ENCODE results near the gene PAPOLG. TPM values are rescaled to one million over a fixed set of nuclear protein-coding genes. Genes with fewer than 3 reads are reported as not detected.

Gene PAPOLG
- total and polyA plus RNA-seq, 2 of the 13 experiments (the other 11 are each of a cell fraction or from before 2014, with no cell fraction given): 10.1 to 10.4 TPM

DNA sequence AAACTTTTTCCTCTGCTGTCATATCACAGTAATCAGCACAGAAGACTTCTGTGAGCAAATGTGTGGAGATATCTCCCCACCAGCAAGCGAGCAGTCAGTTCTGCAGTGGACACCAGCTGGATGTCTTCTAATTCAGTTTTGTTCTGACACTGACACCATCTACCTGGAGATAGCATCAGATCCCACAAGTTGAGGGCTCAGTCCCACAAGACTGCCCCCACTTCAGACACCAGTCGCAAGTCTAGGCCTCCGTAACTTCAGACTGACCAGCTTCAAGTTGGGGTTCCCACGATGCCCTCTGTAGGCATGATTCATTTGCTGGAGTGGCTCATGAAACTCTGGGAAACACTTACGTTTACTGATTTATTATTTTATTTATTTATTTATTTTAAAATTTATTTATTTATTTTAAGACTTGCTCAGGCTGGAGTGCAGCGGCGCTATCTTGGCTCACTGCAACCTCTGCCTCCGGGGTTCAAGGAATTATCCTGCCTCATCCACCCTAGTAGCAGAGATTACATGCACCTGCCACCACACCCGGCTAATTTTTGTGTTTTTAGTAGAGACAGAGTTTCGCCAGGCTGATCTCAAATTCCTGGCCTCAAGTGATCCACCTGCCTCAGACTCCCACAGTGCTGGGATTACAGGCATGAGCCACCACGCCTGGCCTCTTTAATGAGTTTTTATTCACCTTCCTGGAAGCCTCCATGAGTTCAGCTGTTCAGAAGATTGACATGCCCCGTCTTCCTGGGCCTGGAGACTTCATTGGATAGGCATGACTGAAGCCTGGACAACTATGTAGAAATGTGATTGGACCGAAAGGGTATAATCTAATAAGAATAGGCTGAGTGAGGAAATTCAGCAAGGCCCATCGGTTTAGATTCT, 55.7 kb downstream of the PAPOLG start:
- ChIA-PET POLR2A (no interaction called here), CTCF (ENCODE audit: low intra/inter-chr PET ratio, low total read pairs) (no interaction called here)
- BruUV-seq (replicated peaks): no TSS peak
- TF ChIP-seq TBX3 (IDR thresholded peaks at IDR 0.05; ENCODE audit: borderline replicate concordance) (no peak), ZNF83 (CRISPR knock-in tag; IDR thresholded peaks at IDR 0.05; ENCODE audit: borderline replicate concordance) (no peak), PHB2 (IDR thresholded peaks at IDR 0.05; ENCODE audit: partially characterized antibody) (no peak), ATAD3A (CRISPR knock-in tag; IDR thresholded peaks at IDR 0.05) (no peak), WIZ (CRISPR knock-in tag; IDR thresholded peaks at IDR 0.05) (no peak), YEATS4 (CRISPR knock-in tag; IDR thresholded peaks at IDR 0.05; ENCODE audit: borderline replicate concordance) (no peak), KAT2B (IDR thresholded peaks at IDR 0.05; ENCODE audit: borderline replicate concordance, low read depth, low read length) (no peak), ZNF33A (CRISPR knock-in tag; IDR thresholded peaks at IDR 0.05; ENCODE audit: borderline replicate concordance) (no peak), EP300 (IDR thresholded peaks at IDR 0.05; ENCODE audit: low read depth in 2 of 2, low read length in 2 of 2) (no peak), EP300 (CRISPR knock-in tag; IDR thresholded peaks at IDR 0.05; ENCODE audit: borderline replicate concordance) (no peak), ZNF432 (CRISPR knock-in tag; IDR thresholded peaks at IDR 0.05; ENCODE audit: borderline replicate concordance) (no peak), HNF4G (IDR thresholded peaks at IDR 0.05; ENCODE audit: borderline replicate concordance, low read depth, low read length) (no peak), HNF4G (CRISPR knock-in tag; IDR thresholded peaks at IDR 0.05; ENCODE audit: borderline replicate concordance, low read depth) (no peak), ZFP1 (CRISPR knock-in tag; IDR thresholded peaks at IDR 0.05) (no peak), RBM39 (IDR thresholded peaks at IDR 0.05; ENCODE audit: low read depth, low read length, poor library complexity, severe bottlenecking) (no peak), ZNF205 (CRISPR knock-in tag; IDR thresholded peaks at IDR 0.05) (no peak), PAX8 (CRISPR knock-in tag; IDR thresholded peaks at IDR 0.05; ENCODE audit: borderline replicate concordance) (no peak), ZNF672 (CRISPR knock-in tag; IDR thresholded peaks at IDR 0.05) (no peak), ZNF446 (CRISPR knock-in tag; IDR thresholded peaks at IDR 0.05) (no peak), ZNF510 (CRISPR knock-in tag; IDR thresholded peaks at IDR 0.05; ENCODE audit: low read depth) (no peak), ZSCAN20 (CRISPR knock-in tag; IDR thresholded peaks at IDR 0.05; ENCODE audit: borderline replicate concordance) (no peak)
- TF ChIP-seq, protein P1, sequence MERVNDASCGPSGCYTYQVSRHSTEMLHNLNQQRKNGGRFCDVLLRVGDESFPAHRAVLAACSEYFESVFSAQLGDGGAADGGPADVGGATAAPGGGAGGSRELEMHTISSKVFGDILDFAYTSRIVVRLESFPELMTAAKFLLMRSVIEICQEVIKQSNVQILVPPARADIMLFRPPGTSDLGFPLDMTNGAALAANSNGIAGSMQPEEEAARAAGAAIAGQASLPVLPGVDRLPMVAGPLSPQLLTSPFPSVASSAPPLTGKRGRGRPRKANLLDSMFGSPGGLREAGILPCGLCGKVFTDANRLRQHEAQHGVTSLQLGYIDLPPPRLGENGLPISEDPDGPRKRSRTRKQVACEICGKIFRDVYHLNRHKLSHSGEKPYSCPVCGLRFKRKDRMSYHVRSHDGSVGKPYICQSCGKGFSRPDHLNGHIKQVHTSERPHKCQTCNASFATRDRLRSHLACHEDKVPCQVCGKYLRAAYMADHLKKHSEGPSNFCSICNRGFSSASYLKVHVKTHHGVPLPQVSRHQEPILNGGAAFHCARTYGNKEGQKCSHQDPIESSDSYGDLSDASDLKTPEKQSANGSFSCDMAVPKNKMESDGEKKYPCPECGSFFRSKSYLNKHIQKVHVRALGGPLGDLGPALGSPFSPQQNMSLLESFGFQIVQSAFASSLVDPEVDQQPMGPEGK (CRISPR knock-in tag; IDR thresholded peaks at IDR 0.05): no peak
- FAIRE-seq (no peak), ATAC-seq (no peak), DNase-seq (ENCODE audit: low spot score) (no peak)
- Histone ChIP-seq H3K4me3 (replicated peaks in 1 of 3; ENCODE audit: insufficient read depth in 1 of 3, low read depth in 2 of 3, low read length in 3 of 3) (no peak overlapping the region), H3K79me2 (ENCODE audit: insufficient read depth, low read length) (no peaks in the 10 kb centered on the region), H3K9ac (ENCODE audit: insufficient read depth, low read depth, low read length) (no peak overlapping the region), H3K4me1 (ENCODE audit: insufficient read depth, low read length) (peaks cover 26% of the 10 kb centered on the region), H3K27me3 (ENCODE audit: control insufficient read depth in 1 of 2, insufficient read depth in 2 of 2, low read length in 2 of 2) (peaks cover 0 to 37% of the 10 kb centered on the region in 2 experiments), H4K20me1 (ENCODE audit: insufficient read depth, low read length) (no peaks in the 10 kb centered on the region), H3K9me3 (ENCODE audit: low read length) (no peaks in the 10 kb centered on the region), H3K27ac (ENCODE audit: extremely low read length, insufficient read depth, low read length) (no peak overlapping the region), H2AFZ (ENCODE audit: low read length) (no peak overlapping the region), H3K36me3 (replicated peaks in 1 of 2; ENCODE audit: control insufficient read depth in 1 of 2, insufficient read depth in 2 of 2, low read length in 2 of 2) (no peaks in the 10 kb centered on the region), H3K4me2 (ENCODE audit: low read depth, low read length) (no peak overlapping the region)
- intact Hi-C loops (cut with micrococcal nuclease; ENCODE audit: unreplicated experiment) (no loop called here), in situ Hi-C loops (cut with HindIII; ENCODE audit: extremely low pct_ligation_motif_present, low pct_unique_long_range_greater_than_20kb) (no loop called here)
- WGBS (ENCODE audit: low lambda C conversion rate): 51% methylated on average over 14 of the region's 14 CpGs

Measured in HepG2 (cell line).